Measurements from ENCODE around the gene CFAP100. TPM values are rescaled to one million over a fixed set of nuclear protein-coding genes. Genes with fewer than 3 reads are reported as not detected.

CFAP100 gene
- total RNA-seq, 1 experiment from 2014 or later, result not detected

GRCh38 chr3:126456211-126456610 is 61.5 kb downstream of the CFAP100 start:
- Histone ChIP-seq H3K36me3 (ENCODE audit: low read depth, low read length) (peaks cover 13% of the 10 kb centered on the region; the same call in 1 of the 2 replicates), H3K9me3 (ENCODE audit: low read length) (no peaks in the 10 kb centered on the region), H3K79me2 (ENCODE audit: low read length) (no peaks in the 10 kb centered on the region), H3K4me2 (ENCODE audit: low read length) (no peak overlapping the region), H3K4me1 (ENCODE audit: insufficient read depth, low read length) (no peaks in the 10 kb centered on the region), H3F3A (ENCODE audit: low read length, unreplicated experiment) (no peaks in the 10 kb centered on the region), H2AFZ (ENCODE audit: low read length) (no peak overlapping the region), H3K4me3 (ENCODE audit: low read length) (no peak overlapping the region), H3K27ac (ENCODE audit: low read length) (no peak overlapping the region), H3K9me2 (replicated peaks; ENCODE audit: low read length) (no peaks in the 10 kb centered on the region), H3K9ac (ENCODE audit: low read length) (no peak overlapping the region), H3K27me3 (ENCODE audit: low read length) (no peaks in the 10 kb centered on the region), H4K20me1 (ENCODE audit: low read length) (no peaks in the 10 kb centered on the region)
- no peak for ATAC-seq
- DNase-seq, result no peak
- no TSS peak for BruUV-seq (replicated peaks)
- ChIA-PET POLR2A (ENCODE audit: unreplicated experiment) (no interaction called here), CTCF (no interaction called here)
- intact Hi-C loops (cut with micrococcal nuclease), result no loop called here
- no peak for TF ChIP-seq EZH2 (IDR thresholded peaks at IDR 0.05; ENCODE audit: low read length, unreplicated experiment)
- TF ChIP-seq CTCF (conservative IDR thresholded peaks at IDR 0.05; ENCODE audit: low read depth, low read length), result no peak
- no peak for TF ChIP-seq EZH2phosphoT487 (IDR thresholded peaks at IDR 0.05; ENCODE audit: borderline replicate concordance, low read length)

GRCh38 chr3:126456766-126457388 is 62.2 kb downstream of the CFAP100 start:
- H3K9me3 ChIP-seq (ENCODE audit: low read length), result no peaks in the 10 kb centered on the region
- H3K9me2 ChIP-seq (replicated peaks; ENCODE audit: low read length), result no peaks in the 10 kb centered on the region
- ChIA-PET POLR2A (ENCODE audit: unreplicated experiment) (no interaction called here), CTCF (no interaction called here)
- TF ChIP-seq EZH2 (IDR thresholded peaks at IDR 0.05; ENCODE audit: low read length, unreplicated experiment) (no peak), CTCF (conservative IDR thresholded peaks at IDR 0.05; ENCODE audit: low read depth, low read length) (no peak), EZH2phosphoT487 (IDR thresholded peaks at IDR 0.05; ENCODE audit: borderline replicate concordance, low read length) (no peak)
- no peaks in the 10 kb centered on the region for H4K20me1 ChIP-seq (ENCODE audit: low read length)
- BruUV-seq (replicated peaks), result no TSS peak
- no peak overlapping the region for H2AFZ ChIP-seq (ENCODE audit: low read length)
- H3F3A ChIP-seq (ENCODE audit: low read length, unreplicated experiment), result no peaks in the 10 kb centered on the region
- H3K36me3 ChIP-seq (ENCODE audit: low read depth, low read length), result peaks cover 18% of the 10 kb centered on the region
- no peak overlapping the region for H3K4me2 ChIP-seq (ENCODE audit: low read length)
- H3K4me3 ChIP-seq (ENCODE audit: low read length), result no peak overlapping the region
- H3K27me3 ChIP-seq (ENCODE audit: low read length), result no peaks in the 10 kb centered on the region
- no peaks in the 10 kb centered on the region for H3K4me1 ChIP-seq (ENCODE audit: insufficient read depth, low read length)
- no peak for ATAC-seq
- no peak overlapping the region for H3K9ac ChIP-seq (ENCODE audit: low read length)
- no peaks in the 10 kb centered on the region for H3K79me2 ChIP-seq (ENCODE audit: low read length)
- H3K27ac ChIP-seq (ENCODE audit: low read length), result no peak overlapping the region
- intact Hi-C loops (cut with micrococcal nuclease), result no loop called here
- no peak for DNase-seq

- no peak for TF ChIP-seq CTCF (conservative IDR thresholded peaks at IDR 0.05; ENCODE audit: low read depth, low read length)
- TF ChIP-seq EZH2phosphoT487 (IDR thresholded peaks at IDR 0.05; ENCODE audit: borderline replicate concordance, low read length), result no peak
- TF ChIP-seq EZH2 (IDR thresholded peaks at IDR 0.05; ENCODE audit: low read length, unreplicated experiment), result no peak
- CTCF ChIA-PET, result no interaction called here
- ATAC-seq (no peak), DNase-seq (no peak)
- H3F3A ChIP-seq (ENCODE audit: low read length, unreplicated experiment), result no peaks in the 10 kb centered on the region
- H3K9me3 ChIP-seq (ENCODE audit: low read length), result no peaks in the 10 kb centered on the region
- no peaks in the 10 kb centered on the region for H4K20me1 ChIP-seq (ENCODE audit: low read length)
- intact Hi-C loops (cut with micrococcal nuclease), result no loop called here
- no peaks in the 10 kb centered on the region for H3K79me2 ChIP-seq (ENCODE audit: low read length)
- peaks cover 19% of the 10 kb centered on the region for H3K36me3 ChIP-seq (ENCODE audit: low read depth, low read length)
- H3K27ac ChIP-seq (ENCODE audit: low read length), result no peak overlapping the region
- no peak overlapping the region for H2AFZ ChIP-seq (ENCODE audit: low read length)
- no peaks in the 10 kb centered on the region for H3K27me3 ChIP-seq (ENCODE audit: low read length)
- POLR2A ChIA-PET (ENCODE audit: unreplicated experiment), result no interaction called here
- no peak overlapping the region for H3K9ac ChIP-seq (ENCODE audit: low read length)
- H3K4me1 ChIP-seq (ENCODE audit: insufficient read depth, low read length), result no peaks in the 10 kb centered on the region
- no peaks in the 10 kb centered on the region for H3K9me2 ChIP-seq (replicated peaks; ENCODE audit: low read length)
- H3K4me2 ChIP-seq (ENCODE audit: low read length), result no peak overlapping the region
- BruUV-seq (replicated peaks), result no TSS peak
- no peak overlapping the region for H3K4me3 ChIP-seq (ENCODE audit: low read length)
Measured at GRCh38 chr3:126459111-126459762, 64.5 kb downstream of the CFAP100 start.

Data from PC-3 (cell line).